Mesothelial cell of epicardium (in vitro differentiated cells): ENCODE data around the gene CRYGA. TPM values are rescaled to one million over a fixed set of nuclear protein-coding genes. Genes with fewer than 3 reads are reported as not detected.

Experiments used
- DNase-seq, 2 experiments: peaks; one replicate each; pipeline ENCODE4 v3.0.0; 2021; ENCODE audit warnings: low spot score in 2 of 2; ENCODE audit not compliant: unreplicated experiment in 2 of 2
- H3K27ac Mint-ChIP-seq: 2 replicates; pipeline ENCODE4 v1.8.0; 2021; ENCODE audit warnings: mixed read lengths
- H3K27me3 Mint-ChIP-seq: 2 replicates; pipeline ENCODE4 v1.8.0; 2021; ENCODE audit warnings: low read depth, mixed read lengths
- H3K36me3 Mint-ChIP-seq: 2 replicates; pipeline ENCODE4 v1.8.0; 2021; ENCODE audit warnings: mixed read lengths
- H3K4me1 Mint-ChIP-seq: 2 replicates; pipeline ENCODE4 v1.8.0; 2021; ENCODE audit warnings: mixed read lengths
- H3K4me3 Mint-ChIP-seq: 2 replicates; pipeline ENCODE4 v1.8.0; 2021; ENCODE audit warnings: mild to moderate bottlenecking, moderate library complexity, mixed read lengths
- H3K9me3 Mint-ChIP-seq: 2 replicates; pipeline ENCODE4 v1.8.0; 2021; ENCODE audit warnings: mixed read lengths
- total RNA-seq: library from RNA; stranded (reverse); gene quantifications from 3 replicates; pipeline ENCODE4 v1.2.1, GENCODE V29; 2021
- TF ChIP-seq, protein P1 (sequence below): fragments of 200-600 bp; sonication (generic); IDR thresholded peaks from one replicate; pipeline ENCODE4 v1.5.0; 2021; ENCODE audit warnings: antibody characterized with exemption; ENCODE audit not compliant: unreplicated experiment

Gene CRYGA
- total RNA-seq, 1 donor from 2014 or later: not detected

DNA sequence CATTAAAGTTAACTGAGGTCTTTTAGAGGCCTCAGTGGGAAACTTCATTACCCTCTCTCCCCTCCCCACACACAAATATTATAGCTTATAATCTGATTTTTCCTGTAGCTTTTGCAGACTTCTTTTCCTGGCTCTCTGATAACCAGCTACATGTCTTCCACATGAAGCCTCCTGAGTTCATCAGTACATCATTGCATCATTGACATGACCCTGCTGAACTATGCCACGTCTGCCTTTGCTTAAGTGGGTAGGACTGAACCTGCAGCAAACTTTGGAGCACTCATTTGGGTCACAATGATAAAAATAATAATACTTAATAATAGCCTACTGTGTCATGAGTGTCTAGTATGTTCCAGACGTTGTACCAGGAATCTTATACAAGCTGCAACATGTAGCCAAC lies 7.0 kb downstream of the CRYGA start:
- H3K4me1 Mint-ChIP-seq: peaks cover 6% of the 10 kb centered on the region
- peaks cover 16% of the 10 kb centered on the region for H3K9me3 Mint-ChIP-seq
- H3K27ac Mint-ChIP-seq: no peak overlapping the region
- TF ChIP-seq, protein P1, sequence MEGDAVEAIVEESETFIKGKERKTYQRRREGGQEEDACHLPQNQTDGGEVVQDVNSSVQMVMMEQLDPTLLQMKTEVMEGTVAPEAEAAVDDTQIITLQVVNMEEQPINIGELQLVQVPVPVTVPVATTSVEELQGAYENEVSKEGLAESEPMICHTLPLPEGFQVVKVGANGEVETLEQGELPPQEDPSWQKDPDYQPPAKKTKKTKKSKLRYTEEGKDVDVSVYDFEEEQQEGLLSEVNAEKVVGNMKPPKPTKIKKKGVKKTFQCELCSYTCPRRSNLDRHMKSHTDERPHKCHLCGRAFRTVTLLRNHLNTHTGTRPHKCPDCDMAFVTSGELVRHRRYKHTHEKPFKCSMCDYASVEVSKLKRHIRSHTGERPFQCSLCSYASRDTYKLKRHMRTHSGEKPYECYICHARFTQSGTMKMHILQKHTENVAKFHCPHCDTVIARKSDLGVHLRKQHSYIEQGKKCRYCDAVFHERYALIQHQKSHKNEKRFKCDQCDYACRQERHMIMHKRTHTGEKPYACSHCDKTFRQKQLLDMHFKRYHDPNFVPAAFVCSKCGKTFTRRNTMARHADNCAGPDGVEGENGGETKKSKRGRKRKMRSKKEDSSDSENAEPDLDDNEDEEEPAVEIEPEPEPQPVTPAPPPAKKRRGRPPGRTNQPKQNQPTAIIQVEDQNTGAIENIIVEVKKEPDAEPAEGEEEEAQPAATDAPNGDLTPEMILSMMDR: no peak
- H3K27me3 Mint-ChIP-seq: no peaks in the 10 kb centered on the region
- DNase-seq: no peak
- H3K4me3 Mint-ChIP-seq: no peak overlapping the region
- H3K36me3 Mint-ChIP-seq: no peaks in the 10 kb centered on the region

- TF ChIP-seq, protein P1: no peak
- Mint-ChIP-seq H3K4me1 (peaks cover 6% of the 10 kb centered on the region), H3K4me3 (no peak overlapping the region)
Observed at GRCh38 chr2:208153156-208153555, 10.2 kb downstream of the CRYGA start.

GRCh38 chr2:208150956-208151355 lies 12.4 kb downstream of the CRYGA start:
- no peaks in the 10 kb centered on the region for H3K36me3 Mint-ChIP-seq
- peaks cover 3% of the 10 kb centered on the region for H3K4me1 Mint-ChIP-seq
- H3K27ac Mint-ChIP-seq: no peak overlapping the region
- no peak for DNase-seq
- H3K9me3 Mint-ChIP-seq: peaks cover 14% of the 10 kb centered on the region
- no peak overlapping the region for H3K4me3 Mint-ChIP-seq
- TF ChIP-seq, protein P1: no peak
- peaks cover 2% of the 10 kb centered on the region for H3K27me3 Mint-ChIP-seq

More at GRCh38 chr2:208153156-208153555, 10.2 kb downstream of the CRYGA start:
- H3K27ac Mint-ChIP-seq: no peak overlapping the region
- H3K9me3 Mint-ChIP-seq: peaks cover 24% of the 10 kb centered on the region
- no peaks in the 10 kb centered on the region for H3K27me3 Mint-ChIP-seq
- no peak for DNase-seq
- no peaks in the 10 kb centered on the region for H3K36me3 Mint-ChIP-seq

- Mint-ChIP-seq H3K36me3 (no peaks in the 10 kb centered on the region), H3K4me1 (no peaks in the 10 kb centered on the region), H3K9me3 (peaks cover 14% of the 10 kb centered on the region), H3K4me3 (no peak overlapping the region), H3K27ac (no peak overlapping the region), H3K27me3 (peaks cover 2% of the 10 kb centered on the region)
- no peak for DNase-seq
- TF ChIP-seq, protein P1: no peak
Observed at GRCh38 chr2:208150094-208150493, 13.3 kb downstream of the CRYGA start.

GRCh38 chr2:208148803-208149202 lies 14.6 kb downstream of the CRYGA start:
- TF ChIP-seq, protein P1: no peak
- no peak overlapping the region for H3K4me3 Mint-ChIP-seq
- no peaks in the 10 kb centered on the region for H3K36me3 Mint-ChIP-seq
- H3K4me1 Mint-ChIP-seq: no peaks in the 10 kb centered on the region
- DNase-seq: no peak
- H3K27ac Mint-ChIP-seq: no peak overlapping the region
- peaks cover 14% of the 10 kb centered on the region for H3K9me3 Mint-ChIP-seq
- peaks cover 2% of the 10 kb centered on the region for H3K27me3 Mint-ChIP-seq

DNA sequence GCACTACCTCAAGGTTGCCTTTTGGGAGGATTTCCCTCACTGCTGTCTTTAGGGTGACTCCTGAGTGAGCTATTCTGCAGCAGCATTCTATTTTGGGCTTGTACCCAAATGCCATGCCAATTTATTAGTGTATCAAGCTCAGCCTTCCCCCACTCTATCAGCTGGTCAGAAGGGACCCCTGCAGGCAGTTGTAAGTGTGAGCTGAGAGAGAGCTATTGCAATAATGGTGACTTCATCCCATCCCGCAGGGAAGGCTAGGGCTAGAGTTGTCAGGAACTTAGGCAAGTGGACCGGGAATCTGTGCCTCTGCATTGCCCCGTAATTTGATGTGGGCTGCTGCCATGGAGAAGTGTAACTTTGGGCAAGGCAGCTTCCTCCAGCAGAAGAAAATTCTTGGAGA lies 15.6 kb downstream of the CRYGA start:
- TF ChIP-seq, protein P1: no peak
- Mint-ChIP-seq H3K27ac (no peak overlapping the region), H3K9me3 (peaks cover 14% of the 10 kb centered on the region), H3K36me3 (no peaks in the 10 kb centered on the region), H3K4me3 (no peak overlapping the region), H3K4me1 (peaks cover 7% of the 10 kb centered on the region), H3K27me3 (peaks cover 2% of the 10 kb centered on the region)
- DNase-seq: no peak
